Caki2 (cell line): ENCODE data around the gene TMEM235. TPM values are rescaled to one million over a fixed set of nuclear protein-coding genes. Genes with fewer than 3 reads are reported as not detected.

ENCODE experiments used
- DNase-seq: peaks from one replicate; pipeline ENCODE4 v3.0.0-alpha.2; 2015; ENCODE audit warnings: low read depth
- in situ Hi-C: cut with HindIII; loops from 2 replicates; pipeline ENCODE4 v1.10.0; 2016; ENCODE audit warnings: low sequenced_read_pairs, low pct_unique_long_range_greater_than_20kb, mixed read lengths
- total RNA-seq: library from RNA; depleted of rRNA; stranded (reverse); fragments of >200 nt; shearing (Covaris generic); gene quantifications from 2 replicates; pipeline ENCODE4 v1.2.3, GENCODE V29; 2014; ENCODE audit warnings: low replicate concordance

The TMEM235 gene
- total RNA-seq, 1 experiment from 2014 or later, result not detected

- in situ Hi-C loops, result no loop called here
- peak; percentile 81 for DNase-seq
Observed at GRCh38 chr17:78214016-78214705, 17.3 kb upstream of the TMEM235 start, which contains the start of gene BIRC5. Gene BIRC5, plus strand, starts transcription at chr17:78214253. Its CDS starts 64 bp downstream, at chr17:78214317.

GRCh38 chr17:78214706-78215061 lies 16.7 kb upstream of the TMEM235 start:
- in situ Hi-C loops, result no loop called here
- DNase-seq, result no peak

GRCh38 chr17:78219396-78220150 lies 11.9 kb upstream of the TMEM235 start:
- DNase-seq, result no peak
- in situ Hi-C loops, result no loop called here

- in situ Hi-C loops, result no loop called here
- DNase-seq, result no peak
Observed at GRCh38 chr17:78223061-78223460, 8.4 kb upstream of the TMEM235 start.

GRCh38 chr17:78223765-78224164 lies 7.7 kb upstream of the TMEM235 start:
- DNase-seq, result no peak
- in situ Hi-C loops, result no loop called here

GRCh38 chr17:78224231-78225087 lies 7.0 kb upstream of the TMEM235 start:
- in situ Hi-C loops, result no loop called here

GRCh38 chr17:78225088-78225865 lies 6.2 kb upstream of the TMEM235 start:
- in situ Hi-C loops, result no loop called here
- no peak for DNase-seq

More at GRCh38 chr17:78224231-78225087, 7.0 kb upstream of the TMEM235 start:
- DNase-seq, result no peak

- no peak for DNase-seq
- in situ Hi-C loops, result no loop called here
Observed at GRCh38 chr17:78226055-78226758, 5.2 kb upstream of the TMEM235 start.

GRCh38 chr17:78226759-78227454 lies 4.5 kb upstream of the TMEM235 start:
- no peak for DNase-seq
- in situ Hi-C loops, result no loop called here

- in situ Hi-C loops, result no loop called here
- DNase-seq, result no peak
Observed at GRCh38 chr17:78227455-78227916, 3.9 kb upstream of the TMEM235 start.

GRCh38 chr17:78228176-78228575 lies 3.3 kb upstream of the TMEM235 start:
- in situ Hi-C loops, result no loop called here
- DNase-seq, result no peak

GRCh38 chr17:78230252-78230962 lies 1.0 kb upstream of the TMEM235 start:
- no peak for DNase-seq
- in situ Hi-C loops, result no loop called here

- DNase-seq, result no peak
- in situ Hi-C loops, result no loop called here
Observed at GRCh38 chr17:78231991-78232858, 794 bp downstream of the TMEM235 start.

- no peak for DNase-seq
- in situ Hi-C loops, result no loop called here
Observed at GRCh38 chr17:78232859-78233173, 1.4 kb downstream of the TMEM235 start.

- no peak for DNase-seq
- in situ Hi-C loops, result no loop called here
Observed at GRCh38 chr17:78233678-78234077, 2.2 kb downstream of the TMEM235 start.
